GM12872 (cell line): ENCODE results near the gene FBXL20.

Experiments used
- CTCF ChIP-seq: IDR thresholded peaks from 3 replicates; pipeline ENCODE4 v1.5.1; 2011; ENCODE audit warnings: low read depth, mild to moderate bottlenecking, low read length, moderate library complexity; ENCODE audit not compliant: insufficient read depth

FBXL20 gene

GRCh38 chr17:39204245-39204644, 197.2 kb downstream of the FBXL20 start:
- TF ChIP-seq CTCF: no peak
